Stimulated activated CD4-positive, alpha-beta T cell treated with anti-CD3 and anti-CD28 coated beads, TNF-alpha, amount 100 ng/mL, for 24 hours (primary cell): ENCODE data around the gene SET.
A peak's percentile ranks its signal among the peaks of the same experiment; 100 is the strongest.
"Not testable (repeated sequence)": the region's sequence is repeated elsewhere in the genome, so short reads cannot be mapped to it uniquely, and the experiment has no call there.

Source experiments
- DNase-seq, 3 experiments: peaks; one replicate each; pipeline ENCODE4 v3.0.0-alpha.2; 2020; ENCODE audit warnings: low read depth in 3 of 3

SET gene

GRCh38 chr9:128688501-128689292 lies at the start of gene SET:
Gene SET, plus strand, starts transcription at chr9:128689222. Its CDS starts 361 bp downstream, at chr9:128689583.
- DNase-seq, result peak; percentile 84 to 95 (median 88)

GRCh38 chr9:128640603-128641002 lies 48.4 kb upstream of the SET start:
- no peak for DNase-seq

GRCh38 chr9:128642675-128643245 lies 46.3 kb upstream of the SET start:
- no peak for DNase-seq

GRCh38 chr9:128643519-128644300 lies 45.3 kb upstream of the SET start:
- DNase-seq, result no peak

- peak; percentile 30 to 68 (median 46) for DNase-seq
Observed at GRCh38 chr9:128648206-128648605, 40.8 kb upstream of the SET start.

- DNase-seq, result no peak
Observed at GRCh38 chr9:128651798-128652197, 37.2 kb upstream of the SET start.

GRCh38 chr9:128653908-128654307 lies 35.1 kb upstream of the SET start:
- no peak for DNase-seq

- DNase-seq, result no peak
Observed at GRCh38 chr9:128654481-128654880, 34.5 kb upstream of the SET start.

- DNase-seq, result peak; percentile 93 to 96 (median 93)
Observed at GRCh38 chr9:128656416-128657343, 32.3 kb upstream of the SET start, which contains the start of gene DYNC2I2. Gene DYNC2I2, minus strand, starts transcription at chr9:128656847. Its CDS starts 121 bp downstream, at chr9:128656726.

- DNase-seq, result no peak
Observed at GRCh38 chr9:128657344-128657704, 31.7 kb upstream of the SET start.

GRCh38 chr9:128657796-128658195 lies 31.2 kb upstream of the SET start:
- DNase-seq, result no peak

GRCh38 chr9:128666481-128666941 lies 22.5 kb upstream of the SET start:
- DNase-seq, result not testable (repeated sequence)

GRCh38 chr9:128669786-128670185 lies 19.2 kb upstream of the SET start:
- DNase-seq, result no peak

- no peak for DNase-seq
Observed at GRCh38 chr9:128675382-128675781, 13.6 kb upstream of the SET start.

GRCh38 chr9:128677794-128678193 lies 11.2 kb upstream of the SET start:
- DNase-seq, result no peak

- peak in 1 of 3 experiments; percentile 36 for DNase-seq
Observed at GRCh38 chr9:128683340-128684064, 5.5 kb upstream of the SET start.

- no peak for DNase-seq
Observed at GRCh38 chr9:128684065-128684324, 5.0 kb upstream of the SET start.

GRCh38 chr9:128684325-128685199 lies 4.5 kb upstream of the SET start:
- peak in 2 of 3 experiments; percentile 52 to 77 for DNase-seq

GRCh38 chr9:128685636-128686489 lies 3.2 kb upstream of the SET start:
- DNase-seq, result peak in 2 of 3 experiments; percentile 20 to 29
